HepG2 (cell line): ENCODE results near the gene WDR20.

Experiments used
- CEBPB ChIP-seq: IDR thresholded peaks from 2 replicates; pipeline ENCODE4 v1.6.1; 2011; ENCODE audit warnings: low read depth, low read length, improper control_type of control experiment, borderline replicate concordance
- FOXK2 ChIP-seq: fragments of 450-650 bp; IDR thresholded peaks from 2 replicates; pipeline ENCODE4 v1.6.1; 2016
- JUN ChIP-seq: sonication (generic); formaldehyde crosslinking; IDR thresholded peaks from 2 replicates; pipeline ENCODE4 v1.4.0; 2020; ENCODE audit warnings: mild to moderate bottlenecking, missing genetic modification reagents
- ZNF292 ChIP-seq: sonication (generic); formaldehyde crosslinking; IDR thresholded peaks from 2 replicates; pipeline ENCODE4 v1.8.1; 2022; ENCODE audit warnings: mild to moderate bottlenecking, low read depth, missing genetic modification reagents, borderline replicate concordance

- no peak for TF ChIP-seq FOXK2
- no peak for TF ChIP-seq CEBPB
- no peak for TF ChIP-seq ZNF292 (CRISPR knock-in tag)
- TF ChIP-seq JUN = no peak
These were observed 55.2 kb downstream of the WDR20 start for GRCh38 chr14:102194856-102195255.
